Endothelial cell of umbilical vein (primary cell): ENCODE measurements around the gene NUP153. TPM values are rescaled to one million over a fixed set of nuclear protein-coding genes. Genes with fewer than 3 reads are reported as not detected.

Experiments used
- BruUV-seq: library from RNA; stranded (reverse); fragments of 400-500 nt; replicated peaks from 2 replicates; lab custom pipeline; 2021; lab: Mats Ljungman, UMichigan
- CTCF ChIA-PET: fragments of 300-600, 350-600 bp; sonication (Branson Sonifier 250); formaldehyde crosslinking; loops from one replicate; lab custom pipeline; 2021; ENCODE audit warnings: antibody characterized with exemption, inconsistent platforms; lab: Charles Lee
- POLR2A ChIA-PET: fragments of 300-600, 350-600 bp; sonication (Branson Sonifier 250); formaldehyde crosslinking; loops from one replicate; lab custom pipeline; 2021; ENCODE audit warnings: antibody characterized with exemption, inconsistent platforms; lab: Charles Lee
- DNase-seq: peaks from one replicate; pipeline ENCODE4 v3.0.0-alpha.2; 2011; ENCODE audit warnings: low read depth, low spot score
- FAIRE-seq: peaks from 2 replicates; lab custom pipeline; 2011; peaks lifted over from hg19 to GRCh38; lab: Jason Lieb, UNC
- H2AFZ ChIP-seq: 2 replicates; pipeline ENCODE4 v1.6.0; 2012; ENCODE audit warnings: low read depth, low read length, control low read depth, inconsistent platforms
- H3K27ac ChIP-seq: 2 replicates; pipeline ENCODE4 v1.5.1; 2011; ENCODE audit warnings: low read depth, mild to moderate bottlenecking, control low read depth, low read length, moderate library complexity; ENCODE audit not compliant: insufficient read depth
- H3K27me3 ChIP-seq, 2 experiments: 2 replicates each; pipeline versions ENCODE4 v1.6.0 to v1.6.1; 2011; ENCODE audit warnings: low read length in 2 of 2, mixed read lengths in 1 of 2; ENCODE audit not compliant: control insufficient read depth in 2 of 2, insufficient read depth in 2 of 2
- H3K36me3 ChIP-seq, 2 experiments: 2 replicates in 1 of 2; 3 replicates in 1 of 2; pipeline ENCODE4 v1.5.1; 2011; ENCODE audit warnings: low read length in 2 of 2, mild to moderate bottlenecking in 1 of 2, moderate library complexity in 1 of 2; ENCODE audit not compliant: control insufficient read depth in 2 of 2, insufficient read depth in 2 of 2; ENCODE audit errors: extremely low read depth in 1 of 2
- H3K4me1 ChIP-seq: 3 replicates; pipeline ENCODE4 v1.5.1; 2011; ENCODE audit warnings: mild to moderate bottlenecking, low read length; ENCODE audit not compliant: control insufficient read depth, insufficient read depth; ENCODE audit errors: extremely low read depth
- H3K4me2 ChIP-seq: 2 replicates; pipeline ENCODE4 v1.6.1; 2011; ENCODE audit warnings: low read length, control low read depth, mixed read lengths; ENCODE audit not compliant: insufficient read depth
- H3K4me3 ChIP-seq, 3 experiments: fragments of 200-600 bp in 1 of 3; sonication (generic), shearing (Covaris generic) in 1 of 3; replicated peaks in 1 of 3; 2 replicates each; pipeline ENCODE4 v1.5.1; 2011 to 2016; ENCODE audit warnings: control low read depth in 3 of 3, low read length in 3 of 3, mild to moderate bottlenecking in 2 of 3, inconsistent platforms in 1 of 3, low read depth in 1 of 3, moderate library complexity in 1 of 3; ENCODE audit not compliant: insufficient read depth in 1 of 3
- H3K79me2 ChIP-seq: 2 replicates; pipeline ENCODE4 v1.6.0; 2012; ENCODE audit warnings: low read length, inconsistent platforms; ENCODE audit not compliant: control insufficient read depth, insufficient read depth
- H3K9ac ChIP-seq: replicated peaks from 2 replicates; pipeline ENCODE3; 2011; ENCODE audit warnings: low read length, control low read depth; ENCODE audit not compliant: insufficient read depth; ENCODE audit errors: extremely low read depth
- H3K9me1 ChIP-seq: replicated peaks from 3 replicates; pipeline ENCODE4 v1.6.0; 2011; ENCODE audit warnings: mild to moderate bottlenecking, low read length; ENCODE audit not compliant: control insufficient read depth, insufficient read depth; ENCODE audit errors: extremely low read depth
- H3K9me3 ChIP-seq: replicated peaks from 2 replicates; pipeline ENCODE4 v1.5.1; 2012; ENCODE audit warnings: low read length, inconsistent platforms; ENCODE audit not compliant: control insufficient read depth, insufficient read depth
- H4K20me1 ChIP-seq: replicated peaks from 2 replicates; pipeline ENCODE3; 2011; ENCODE audit warnings: mild to moderate bottlenecking, low read length; ENCODE audit not compliant: control insufficient read depth, insufficient read depth; ENCODE audit errors: extremely low read depth
- CTCF ChIP-seq, 2 donors: IDR thresholded peaks; 1 replicate in 1 of 2; 2 replicates in 1 of 2; pipeline ENCODE4 v1.5.1; 2011; ENCODE audit warnings: low read length in 2 of 2, mild to moderate bottlenecking in 2 of 2, moderate library complexity in 2 of 2, control low read depth in 1 of 2, inconsistent platforms in 1 of 2, low read depth in 1 of 2; ENCODE audit not compliant: insufficient read depth in 1 of 2; ENCODE audit errors: extremely low read depth in 1 of 2
- EZH2 ChIP-seq: IDR thresholded peaks from 2 replicates; pipeline ENCODE4 v1.6.1; 2012; ENCODE audit warnings: borderline replicate concordance, low read depth, mild to moderate bottlenecking, moderate library complexity, low read length, inconsistent platforms; ENCODE audit not compliant: severe bottlenecking
- FOS ChIP-seq: IDR thresholded peaks from 2 replicates; pipeline ENCODE4 v1.6.1; 2011; ENCODE audit warnings: mild to moderate bottlenecking, low read length, moderate library complexity, borderline replicate concordance; ENCODE audit not compliant: insufficient read depth
- GATA2 ChIP-seq: IDR thresholded peaks from 2 replicates; pipeline ENCODE4 v1.7.0; 2011; ENCODE audit warnings: low read depth, mild to moderate bottlenecking, moderate library complexity, mixed read lengths, low read length; ENCODE audit not compliant: insufficient read length, insufficient read depth
- JUN ChIP-seq: IDR thresholded peaks from 2 replicates; pipeline ENCODE4 v1.6.1; 2011; ENCODE audit warnings: borderline replicate concordance, low read depth; ENCODE audit not compliant: insufficient read length, insufficient read depth
- MAX ChIP-seq: IDR thresholded peaks from 2 replicates; pipeline ENCODE4 v1.6.1; 2011; ENCODE audit not compliant: insufficient read depth, insufficient read length
- MYC ChIP-seq: IDR thresholded peaks from one replicate; pipeline ENCODE4 v1.6.1; 2011; ENCODE audit warnings: mild to moderate bottlenecking, low read depth, low read length
- POLR2A ChIP-seq: IDR thresholded peaks from 2 replicates; pipeline ENCODE4 v1.6.1; 2012; ENCODE audit warnings: low read depth, mild to moderate bottlenecking, control low read depth, low read length
- POLR2AphosphoS5 ChIP-seq: IDR thresholded peaks from 2 replicates; pipeline ENCODE4 v1.6.1; 2012; ENCODE audit warnings: low read depth, mild to moderate bottlenecking, control low read depth, low read length, moderate library complexity; ENCODE audit not compliant: insufficient read depth
- dilution Hi-C: fragments of 300-500 bp; cut with MboI; formaldehyde crosslinking; loops from one replicate; pipeline ENCODE4 v1.15.0; 2019; ENCODE audit warnings: low sequenced_read_pairs; ENCODE audit not compliant: extremely low pct_ligation_motif_present
- intact Hi-C: fragments of 100-400 bp; cut with micrococcal nuclease; formaldehyde crosslinking; loops from one replicate; pipeline ENCODE4 v1.10.0; 2022
- polyA plus RNA-seq, 4 experiments: library from polyadenylated mRNA; depleted of rRNA in 3 of 4; stranded (reverse) in 3 of 4; unstranded in 1 of 4; fragments of >200 nt; gene quantifications; 2 replicates each; pipeline versions ENCODE4 v1.2.1 to v1.2.3, GENCODE V29; 2011 to 2012; ENCODE audit warnings: missing spikeins in 1 of 4
- total RNA-seq: library from RNA; stranded (reverse); gene quantifications from 2 replicates; pipeline ENCODE4 v1.2.3, GENCODE V29; 2021

The NUP153 gene
- total and polyA plus RNA-seq, 2 donors (not counting 3 experiments of a cell fraction or from before 2014, with no cell fraction given) = 22.0 to 51.0 TPM

DNA sequence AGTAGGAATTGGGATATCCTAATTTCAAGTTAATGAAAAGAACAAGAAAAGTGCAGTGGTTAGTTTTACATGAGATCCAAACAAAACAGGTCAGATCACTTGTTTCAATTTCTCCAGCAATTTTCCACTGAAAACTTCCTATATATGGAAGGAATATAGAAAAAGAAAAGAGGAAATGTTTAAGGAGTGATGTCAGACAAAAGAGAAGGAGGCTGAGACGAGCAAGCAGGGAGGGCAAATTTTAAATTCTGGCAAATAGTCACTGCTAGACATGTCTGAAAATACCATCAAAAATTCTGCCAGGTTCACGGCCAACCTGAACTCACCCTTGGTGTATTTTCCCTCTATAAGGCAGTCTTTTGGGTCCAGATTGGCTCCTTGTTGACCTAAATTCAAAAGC is 9.5 kb upstream of the NUP153 start:
- BruUV-seq = no TSS peak
- Histone ChIP-seq H3K27me3 (no peaks in the 10 kb centered on the region), H3K4me3 (no peak overlapping the region), H3K9me3 (no peaks in the 10 kb centered on the region), H3K4me1 (peaks cover 23% of the 10 kb centered on the region), H3K79me2 (no peaks in the 10 kb centered on the region), H4K20me1 (no peaks in the 10 kb centered on the region), H3K36me3 (no peaks in the 10 kb centered on the region), H3K27ac (no peak overlapping the region), H3K4me2 (no peak overlapping the region), H3K9ac (no peak overlapping the region), H3K9me1 (no peaks in the 10 kb centered on the region), H2AFZ (peak overlapping the region; percentile 37)
- TF ChIP-seq GATA2 (no peak), FOS (no peak), POLR2AphosphoS5 (no peak)
- FAIRE-seq = no peak
- POLR2A ChIA-PET = no interaction called here
- intact Hi-C loops (no loop called here), dilution Hi-C loops (no loop called here)
- CTCF ChIA-PET = interaction anchor here (2.1 to 3.1 kb wide), 2 partner anchors 10 to 15 kb away, joined by 8 to 11 read pairs; partner anchors contain the start of gene NUP153
- no peak for DNase-seq

DNA sequence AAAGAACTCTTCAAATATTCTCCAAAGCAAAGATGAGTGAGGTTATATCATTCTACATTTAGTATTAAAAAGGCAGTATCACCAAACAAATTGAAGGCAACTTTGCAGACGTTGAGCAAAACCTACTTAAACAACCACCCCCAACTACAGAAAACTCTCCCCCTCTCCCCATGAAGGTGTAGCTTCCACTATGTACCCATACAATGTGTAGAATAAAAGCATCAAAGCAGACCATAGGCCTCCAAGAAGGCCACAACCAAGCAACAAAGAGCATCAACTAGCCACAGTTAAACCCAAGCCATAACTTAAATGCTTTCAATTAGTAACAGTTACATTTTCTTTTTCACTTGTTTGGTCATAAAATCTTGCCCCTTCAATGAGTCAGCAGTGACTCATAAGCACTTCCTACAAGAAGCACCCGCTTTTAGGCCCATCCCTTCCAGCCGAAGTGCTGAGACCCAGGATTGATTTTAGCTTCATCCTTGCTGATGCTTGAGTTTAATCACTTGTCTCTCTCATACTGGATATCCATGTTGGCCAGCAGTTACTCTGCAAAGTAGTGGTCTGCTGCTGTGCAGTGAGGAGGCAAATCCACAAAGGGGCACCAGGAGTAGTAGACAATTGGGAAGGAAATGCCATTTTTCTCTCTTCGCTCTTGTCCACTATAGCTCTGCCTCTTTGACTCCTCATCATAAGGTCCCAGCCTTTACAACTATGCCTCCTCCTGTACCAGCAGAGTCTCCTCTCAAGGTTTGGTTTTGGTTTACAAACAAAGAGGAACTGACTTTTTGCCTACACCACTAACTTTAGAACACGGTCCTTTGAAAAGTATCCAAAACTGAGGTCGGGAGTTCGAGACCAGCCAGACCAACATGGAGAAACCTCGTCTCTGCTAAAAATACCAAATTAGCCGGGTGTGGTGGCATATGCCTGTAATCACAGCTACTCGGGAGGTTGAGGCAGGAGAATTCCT is 8.4 kb upstream of the NUP153 start:
- peak overlapping the region; percentile 87 for H3K4me2 ChIP-seq
- ChIA-PET CTCF (interaction anchor here (0.6 to 3.1 kb wide), 8 partner anchors 9 to 131 kb away, joined by 3 to 11 read pairs (median 4); partner anchors contain the start of gene NUP153), POLR2A (no interaction called here)
- FAIRE-seq = peak; percentile 86
- no peaks in the 10 kb centered on the region for H3K36me3 ChIP-seq
- H4K20me1 ChIP-seq = no peaks in the 10 kb centered on the region
- peak overlapping the region; percentile 51 for H3K9ac ChIP-seq
- H3K27ac ChIP-seq = peak overlapping the region; percentile 84
- H3K79me2 ChIP-seq = no peaks in the 10 kb centered on the region
- dilution Hi-C loops (no loop called here), intact Hi-C loops (no loop called here)
- no peaks in the 10 kb centered on the region for H3K9me3 ChIP-seq
- H2AFZ ChIP-seq = peak overlapping the region; percentile 98
- H3K4me3 ChIP-seq = peak overlapping the region in 1 of 3 experiments; percentile 15
- TSS peak; percentile 92 for BruUV-seq
- DNase-seq = peak; percentile 82
- no peaks in the 10 kb centered on the region for H3K9me1 ChIP-seq
- no peaks in the 10 kb centered on the region for H3K27me3 ChIP-seq
- peaks cover 23% of the 10 kb centered on the region for H3K4me1 ChIP-seq
- TF ChIP-seq CTCF (IDR thresholded peaks at IDR 0.05; ENCODE audit: extremely low read depth in 1 of 2, insufficient read depth in 1 of 2, low read depth in 1 of 2, low read length in 2 of 2) (peak in 1 of 2 donors; percentile 1), MAX (no peak), POLR2AphosphoS5 (no peak), POLR2A (no peak), JUN (peak; percentile 97), FOS (peak; percentile 94), GATA2 (no peak), MYC (no peak), EZH2 (no peak)
